A549 (cell line): ENCODE measurements around the gene ZNF816. TPM values are rescaled to one million over a fixed set of nuclear protein-coding genes. Genes with fewer than 3 reads are reported as not detected.
"Not testable (repeated sequence)": the region's sequence is repeated elsewhere in the genome, so short reads cannot be mapped to it uniquely, and the experiment has no call there.

Experiments used
- ATAC-seq, 2 experiments: fragments of 200-7000 bp in 1 of 2; fragments of >200 bp in 1 of 2; cut with Nextera tagmentation in 1 of 2; cut with Tn5 transposase in 1 of 2; 3 replicates each; pipeline versions ENCODE4 v1.8.0 to v1.9.1; 2018 to 2020; ENCODE audit warnings: mild to moderate bottlenecking in 1 of 2, moderate library complexity in 1 of 2
- CTCF ChIA-PET: fragments of 300-600 bp; sonication (Branson Sonifier 250); formaldehyde crosslinking; extraction: SDS; loops from one replicate; lab custom pipeline; 2021; ENCODE audit warnings: antibody characterized with exemption, inconsistent platforms; lab: Yijun Ruan, JAX
- POLR2A ChIA-PET: fragments of 350-600 bp; formaldehyde crosslinking; extraction: SDS; loops from one replicate; lab custom pipeline; 2021; ENCODE audit warnings: antibody characterized with exemption, inconsistent platforms; lab: Yijun Ruan, JAX
- DNase-seq, 2 experiments: peaks; one replicate each; pipeline versions ENCODE4 v3.0.0 to v3.0.0-alpha.2; 2011 to 2016; ENCODE audit warnings: low read depth in 1 of 2, low spot score in 1 of 2
- FAIRE-seq: peaks from 2 replicates; lab custom pipeline; 2011; peaks lifted over from hg19 to GRCh38; lab: Jason Lieb, UNC
- H3K27ac ChIP-seq, 2 experiments: fragments of >200 bp; sonication (Bioruptor Twin); formaldehyde crosslinking; 3 replicates each; pipeline ENCODE4 v1.5.1; 2016 to 2017
- H3K4me1 ChIP-seq: fragments of >200 bp; sonication (Bioruptor Twin); formaldehyde crosslinking; 3 replicates; pipeline ENCODE4 v1.6.1; 2016
- H3K4me2 ChIP-seq: fragments of >200 bp; sonication (Bioruptor Twin); formaldehyde crosslinking; 3 replicates; pipeline ENCODE4 v1.6.1; 2016
- H3K4me3 ChIP-seq: fragments of >200 bp; sonication (Bioruptor Twin); formaldehyde crosslinking; 3 replicates; pipeline ENCODE4 v1.5.1; 2016
- H3K9me3 ChIP-seq: fragments of >200 bp; sonication (Bioruptor Twin); formaldehyde crosslinking; 3 replicates; pipeline ENCODE4 v1.6.1; 2016
- ATOH8 ChIP-seq: fragments of 250-450 bp; sonication (Bioruptor Pico); IDR thresholded peaks from 2 replicates; pipeline ENCODE4 v1.5.0; 2020; ENCODE audit warnings: low read depth, mild to moderate bottlenecking, moderate library complexity
- CBX2 ChIP-seq: fragments of 200-600 bp; sonication (generic); IDR thresholded peaks from 2 replicates; pipeline ENCODE4 v1.6.1; 2016; ENCODE audit warnings: low read depth, mild to moderate bottlenecking, borderline replicate concordance
- CEBPB ChIP-seq, 2 experiments: fragments of >200 bp in 1 of 2; sonication (Bioruptor Twin) in 1 of 2; formaldehyde crosslinking in 1 of 2; IDR thresholded peaks; 2 replicates each; pipeline ENCODE4 v1.6.1; 2012 to 2016
- CHD4 ChIP-seq: fragments of 200-600 bp; sonication (generic); IDR thresholded peaks from 2 replicates; pipeline ENCODE4 v1.6.1; 2016; ENCODE audit warnings: antibody characterized with exemption, mild to moderate bottlenecking, borderline replicate concordance
- E2F6 ChIP-seq: IDR thresholded peaks from 2 replicates; pipeline ENCODE4 v1.6.1; 2012; ENCODE audit warnings: low read depth, borderline replicate concordance
- ELK1 ChIP-seq: fragments of 150-350 bp; IDR thresholded peaks from 2 replicates; pipeline ENCODE4 v1.6.1; 2014; ENCODE audit warnings: low read depth, mild to moderate bottlenecking, low read length
- FOXS1 ChIP-seq: fragments of 250-450 bp; sonication (Bioruptor Pico); IDR thresholded peaks from 2 replicates; pipeline ENCODE4 v1.5.0; 2020; ENCODE audit warnings: mild to moderate bottlenecking, moderate library complexity
- GATA3 ChIP-seq: IDR thresholded peaks from 2 replicates; pipeline ENCODE4 v1.6.1; 2012; ENCODE audit warnings: borderline replicate concordance
- HDAC2 ChIP-seq: fragments of 200-600 bp; sonication (generic); IDR thresholded peaks from 2 replicates; pipeline ENCODE4 v1.6.1; 2016
- HEYL ChIP-seq: fragments of 250-450 bp; sonication (Bioruptor Pico); IDR thresholded peaks from 2 replicates; pipeline ENCODE4 v1.8.0; 2021; ENCODE audit warnings: mild to moderate bottlenecking, moderate library complexity
- JUNB ChIP-seq: fragments of >200 bp; sonication (Bioruptor Twin); formaldehyde crosslinking; IDR thresholded peaks from 2 replicates; pipeline ENCODE4 v1.6.1; 2016
- MAZ ChIP-seq: fragments of 150-350 bp; IDR thresholded peaks from 2 replicates; pipeline ENCODE4 v1.6.1; 2014; ENCODE audit warnings: antibody characterized with exemption, low read depth, low read length, borderline replicate concordance
- MYC ChIP-seq: IDR thresholded peaks from 2 replicates; pipeline ENCODE4 v1.6.1; 2012; ENCODE audit warnings: mild to moderate bottlenecking, inconsistent platforms, low read length, improper control_type of control experiment, borderline replicate concordance
- NFE2L2 ChIP-seq: fragments of 150-350 bp; conservative IDR thresholded peaks from 2 replicates; pipeline ENCODE4 v1.6.1; 2014; ENCODE audit warnings: low read length
- NR3C1 ChIP-seq: fragments of >200 bp; sonication (Bioruptor Twin); formaldehyde crosslinking; IDR thresholded peaks from 3 replicates; pipeline ENCODE4 v1.6.1; 2017
- PHF8 ChIP-seq: fragments of 200-600 bp; sonication (generic); IDR thresholded peaks from 2 replicates; pipeline ENCODE4 v1.6.1; 2016; ENCODE audit warnings: low read depth, mild to moderate bottlenecking, antibody characterized with exemption, moderate library complexity, borderline replicate concordance
- POLR2A ChIP-seq: IDR thresholded peaks from 2 replicates; pipeline ENCODE4 v1.6.1; 2012; ENCODE audit warnings: mild to moderate bottlenecking, low read length
- RAD21 ChIP-seq, 2 experiments: fragments of >200 bp in 1 of 2; sonication (Bioruptor Twin) in 1 of 2; formaldehyde crosslinking in 1 of 2; IDR thresholded peaks in 1 of 2; conservative IDR thresholded peaks in 1 of 2; 2 replicates in 1 of 2; 3 replicates in 1 of 2; pipeline ENCODE4 v1.6.1; 2012 to 2018; ENCODE audit warnings: inconsistent platforms in 1 of 2
- TFCP2L1 ChIP-seq: fragments of 250-450 bp; sonication (Bioruptor Pico); IDR thresholded peaks from 2 replicates; pipeline ENCODE4 v1.5.0; 2021; ENCODE audit warnings: mild to moderate bottlenecking
- TP53 ChIP-seq: fragments of 250-450 bp; sonication (Bioruptor Pico); IDR thresholded peaks from 2 replicates; pipeline ENCODE4 v1.5.0; 2021; ENCODE audit warnings: mild to moderate bottlenecking, moderate library complexity
- ZFP36 ChIP-seq: fragments of 450-650 bp; IDR thresholded peaks from 2 replicates; pipeline ENCODE4 v1.6.1; 2014; ENCODE audit warnings: borderline replicate concordance; ENCODE audit not compliant: partially characterized antibody
- ZSCAN20 ChIP-seq: fragments of 250-450 bp; sonication (Bioruptor Pico); IDR thresholded peaks from 2 replicates; pipeline ENCODE4 v1.8.0; 2022; ENCODE audit warnings: mild to moderate bottlenecking, moderate library complexity
- WGBS: methylation state at CpG from one replicate; pipeline ENCODE4 v1.1.6; 2017; ENCODE audit errors: missing lambda C conversion rate; 5-methylcytosine and 5-hydroxymethylcytosine counted together
- polyA plus RNA-seq, 4 experiments: library from polyadenylated mRNA; depleted of rRNA in 3 of 4; stranded (reverse); fragments of >200 nt; fragmentation: RNase III in 1 of 4; extraction: RNeasy Plus Mini Kit Qiagen cat#74134 plus additional on column Dnase treatment in 1 of 4; gene quantifications; 2 replicates in 3 of 4; 3 replicates in 1 of 4; pipeline ENCODE4 v1.2.3, GENCODE V29; 2011 to 2017
- TF ChIP-seq, protein P1 (sequence below): fragments of >200 bp; sonication (Bioruptor Twin); formaldehyde crosslinking; IDR thresholded peaks from 2 replicates; pipeline ENCODE4 v1.6.1; 2016
- TF ChIP-seq, protein P2 (sequence below): fragments of >200 bp; sonication (Bioruptor Twin); formaldehyde crosslinking; IDR thresholded peaks from 3 replicates; pipeline ENCODE4 v1.5.1; 2016
- TF ChIP-seq, protein P3 (sequence below): fragments of 250-450 bp; sonication (Bioruptor Pico); IDR thresholded peaks from 2 replicates; pipeline ENCODE4 v1.5.0; 2021; ENCODE audit warnings: mild to moderate bottlenecking, moderate library complexity, borderline replicate concordance

ZNF816 gene
- polyA plus RNA-seq, 2 of the 4 experiments (the other 2 are of a cell fraction) = 0.05 to 0.09 TPM

DNA sequence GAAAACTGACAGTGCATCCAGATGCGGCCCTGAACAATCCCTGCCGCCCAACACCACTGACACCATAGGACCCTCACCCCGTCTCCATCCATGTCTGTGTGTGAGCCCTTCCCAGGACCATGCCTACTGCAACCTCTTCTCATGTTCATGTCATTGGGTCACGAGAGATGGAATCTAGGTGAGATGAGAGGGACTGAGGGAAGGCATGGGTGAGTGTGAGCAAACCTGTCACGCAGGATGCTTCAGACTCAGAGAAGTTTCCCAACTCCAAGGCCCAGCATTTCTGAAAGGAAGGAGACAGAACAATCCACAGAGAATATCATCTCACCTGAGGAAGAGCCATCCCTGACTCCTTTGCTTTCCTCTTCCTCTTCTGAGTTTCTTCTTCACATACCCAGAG is 45.1 kb downstream of the ZNF816 start:
- POLR2A ChIA-PET = no interaction called here
- no peaks in the 10 kb centered on the region for H3K4me1 ChIP-seq
- CTCF ChIA-PET = no interaction called here
- 16% methylated on average over 5 of the region's 5 CpGs for WGBS
- TF ChIP-seq GATA3 (no peak), TP53 (CRISPR knock-in tag) (no peak), CBX2 (no peak), TFCP2L1 (no peak), CEBPB (IDR thresholded peaks at IDR 0.05) (no peak), HEYL (no peak), FOXS1 (CRISPR knock-in tag) (no peak), PHF8 (no peak), HDAC2 (no peak), RAD21 (conservative IDR thresholded peaks at IDR 0.05 in 1 of 2, IDR thresholded peaks at IDR 0.05 in 1 of 2) (no peak), NR3C1 (no peak), MAZ (no peak), ZSCAN20 (CRISPR knock-in tag) (no peak)
- TF ChIP-seq, protein P1, sequence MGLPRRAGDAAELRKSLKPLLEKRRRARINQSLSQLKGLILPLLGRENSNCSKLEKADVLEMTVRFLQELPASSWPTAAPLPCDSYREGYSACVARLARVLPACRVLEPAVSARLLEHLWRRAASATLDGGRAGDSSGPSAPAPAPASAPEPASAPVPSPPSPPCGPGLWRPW = no peak
- TF ChIP-seq, protein P2, sequence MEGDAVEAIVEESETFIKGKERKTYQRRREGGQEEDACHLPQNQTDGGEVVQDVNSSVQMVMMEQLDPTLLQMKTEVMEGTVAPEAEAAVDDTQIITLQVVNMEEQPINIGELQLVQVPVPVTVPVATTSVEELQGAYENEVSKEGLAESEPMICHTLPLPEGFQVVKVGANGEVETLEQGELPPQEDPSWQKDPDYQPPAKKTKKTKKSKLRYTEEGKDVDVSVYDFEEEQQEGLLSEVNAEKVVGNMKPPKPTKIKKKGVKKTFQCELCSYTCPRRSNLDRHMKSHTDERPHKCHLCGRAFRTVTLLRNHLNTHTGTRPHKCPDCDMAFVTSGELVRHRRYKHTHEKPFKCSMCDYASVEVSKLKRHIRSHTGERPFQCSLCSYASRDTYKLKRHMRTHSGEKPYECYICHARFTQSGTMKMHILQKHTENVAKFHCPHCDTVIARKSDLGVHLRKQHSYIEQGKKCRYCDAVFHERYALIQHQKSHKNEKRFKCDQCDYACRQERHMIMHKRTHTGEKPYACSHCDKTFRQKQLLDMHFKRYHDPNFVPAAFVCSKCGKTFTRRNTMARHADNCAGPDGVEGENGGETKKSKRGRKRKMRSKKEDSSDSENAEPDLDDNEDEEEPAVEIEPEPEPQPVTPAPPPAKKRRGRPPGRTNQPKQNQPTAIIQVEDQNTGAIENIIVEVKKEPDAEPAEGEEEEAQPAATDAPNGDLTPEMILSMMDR = no peak
- peaks cover 29% of the 10 kb centered on the region for H3K9me3 ChIP-seq
- DNase-seq (no peak), FAIRE-seq (no peak), ATAC-seq (no peak)
- H3K4me3 ChIP-seq = no peak overlapping the region
- H3K27ac ChIP-seq = no peak overlapping the region
- no peak overlapping the region for H3K4me2 ChIP-seq

- Histone ChIP-seq H3K4me2 (no peak overlapping the region), H3K4me1 (no peaks in the 10 kb centered on the region), H3K4me3 (no peak overlapping the region), H3K27ac (no peak overlapping the region), H3K9me3 (peaks cover 46% of the 10 kb centered on the region)
- ATAC-seq (no peak), DNase-seq (no peak), FAIRE-seq (no peak)
- TF ChIP-seq CHD4 (no peak), ELK1 (no peak), E2F6 (no peak), CBX2 (no peak), POLR2A (no peak), JUNB (no peak), ATOH8 (no peak), MYC (no peak), GATA3 (no peak), ZFP36 (no peak), NFE2L2 (no peak)
- TF ChIP-seq, protein P2 = no peak
- TF ChIP-seq, protein P1 = no peak
- TF ChIP-seq, protein P3, sequence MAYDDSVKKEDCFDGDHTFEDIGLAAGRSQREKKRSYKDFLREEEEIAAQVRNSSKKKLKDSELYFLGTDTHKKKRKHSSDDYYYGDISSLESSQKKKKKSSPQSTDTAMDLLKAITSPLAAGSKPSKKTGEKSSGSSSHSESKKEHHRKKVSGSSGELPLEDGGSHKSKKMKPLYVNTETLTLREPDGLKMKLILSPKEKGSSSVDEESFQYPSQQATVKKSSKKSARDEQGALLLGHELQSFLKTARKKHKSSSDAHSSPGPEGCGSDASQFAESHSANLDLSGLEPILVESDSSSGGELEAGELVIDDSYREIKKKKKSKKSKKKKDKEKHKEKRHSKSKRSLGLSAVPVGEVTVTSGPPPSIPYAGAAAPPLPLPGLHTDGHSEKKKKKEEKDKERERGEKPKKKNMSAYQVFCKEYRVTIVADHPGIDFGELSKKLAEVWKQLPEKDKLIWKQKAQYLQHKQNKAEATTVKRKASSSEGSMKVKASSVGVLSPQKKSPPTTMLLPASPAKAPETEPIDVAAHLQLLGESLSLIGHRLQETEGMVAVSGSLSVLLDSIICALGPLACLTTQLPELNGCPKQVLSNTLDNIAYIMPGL (CRISPR knock-in tag) = no peak
- POLR2A ChIA-PET = no interaction called here
- CTCF ChIA-PET = no interaction called here
- 33% methylated on average over 1 of the region's 1 CpG for WGBS
Measured at GRCh38 chr19:52910648-52911047, 52.0 kb downstream of the ZNF816 start.

GRCh38 chr19:52904052-52904780 is 58.5 kb downstream of the ZNF816 start:
- H3K4me1 ChIP-seq, CTCF ChIA-PET, FAIRE-seq, POLR2A ChIA-PET, ATAC-seq, H3K4me2 ChIP-seq, DNase-seq, H3K27ac ChIP-seq, H3K4me3 ChIP-seq: not testable (repeated sequence)
- H3K9me3 ChIP-seq = peaks cover 39% of the 10 kb centered on the region
- 19% methylated on average over 16 of the region's 16 CpGs for WGBS
